Inflammatory macrophage treated with lipopolysaccharide for 1 hour (primary cell): ENCODE data around the gene IL17C.
"Not testable (repeated sequence)": the region's sequence is repeated elsewhere in the genome, so short reads cannot be mapped to it uniquely, and the experiment has no call there.

Experiments used
- DNase-seq, 2 donors: peaks; one replicate each; pipeline ENCODE4 v3.0.0-alpha.2; 2020 to 2022

The IL17C gene, protein sequence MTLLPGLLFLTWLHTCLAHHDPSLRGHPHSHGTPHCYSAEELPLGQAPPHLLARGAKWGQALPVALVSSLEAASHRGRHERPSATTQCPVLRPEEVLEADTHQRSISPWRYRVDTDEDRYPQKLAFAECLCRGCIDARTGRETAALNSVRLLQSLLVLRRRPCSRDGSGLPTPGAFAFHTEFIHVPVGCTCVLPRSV

DNA sequence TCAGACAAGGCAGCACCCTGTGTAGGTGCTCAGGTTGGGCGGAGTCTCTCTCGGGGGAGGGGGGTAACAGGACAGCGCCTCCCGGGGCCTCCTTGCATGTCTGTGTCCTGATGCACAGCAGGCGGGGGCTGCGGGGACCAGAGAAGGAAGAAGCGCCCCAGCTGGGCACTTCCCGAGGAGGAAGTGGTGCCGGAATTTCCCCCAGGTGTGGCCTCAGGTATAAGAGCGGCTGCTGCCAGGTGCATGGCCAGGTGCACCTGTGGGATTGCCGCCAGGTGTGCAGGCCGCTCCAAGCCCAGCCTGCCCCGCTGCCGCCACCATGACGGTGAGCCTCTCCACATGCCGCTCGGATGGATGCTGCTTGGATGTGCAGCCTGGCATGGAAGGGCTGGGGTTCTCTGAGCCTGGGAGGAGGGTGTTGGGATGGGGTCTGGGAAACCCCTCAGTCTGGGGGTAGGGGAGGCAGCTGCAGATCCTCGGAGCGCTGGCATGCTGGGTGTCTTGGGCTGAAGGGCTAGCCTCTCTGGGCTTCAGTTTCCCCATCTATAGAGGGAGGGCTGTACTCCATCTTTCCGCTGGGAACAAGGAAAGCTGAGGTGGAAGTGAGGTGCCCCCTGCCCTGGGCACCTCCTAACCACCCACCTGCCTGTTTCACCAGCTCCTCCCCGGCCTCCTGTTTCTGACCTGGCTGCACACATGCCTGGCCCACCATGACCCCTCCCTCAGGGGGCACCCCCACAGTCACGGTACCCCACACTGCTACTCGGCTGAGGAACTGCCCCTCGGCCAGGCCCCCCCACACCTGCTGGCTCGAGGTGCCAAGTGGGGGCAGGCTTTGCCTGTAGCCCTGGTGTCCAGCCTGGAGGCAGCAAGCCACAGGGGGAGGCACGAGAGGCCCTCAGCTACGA, at the start of gene IL17C:
TSS of gene IL17C (plus strand) at position 250 of the 908 bp plus-strand sequence. CDS start at position 320, 70 bp downstream.
- no peak for DNase-seq

GRCh38 chr16:88588754-88589153, 49.6 kb upstream of the IL17C start:
- DNase-seq = no peak

GRCh38 chr16:88589441-88589840, 48.9 kb upstream of the IL17C start:
- no peak for DNase-seq

GRCh38 chr16:88591577-88592021, 46.8 kb upstream of the IL17C start:
- peak; percentile 95 to 100 for DNase-seq

DNA sequence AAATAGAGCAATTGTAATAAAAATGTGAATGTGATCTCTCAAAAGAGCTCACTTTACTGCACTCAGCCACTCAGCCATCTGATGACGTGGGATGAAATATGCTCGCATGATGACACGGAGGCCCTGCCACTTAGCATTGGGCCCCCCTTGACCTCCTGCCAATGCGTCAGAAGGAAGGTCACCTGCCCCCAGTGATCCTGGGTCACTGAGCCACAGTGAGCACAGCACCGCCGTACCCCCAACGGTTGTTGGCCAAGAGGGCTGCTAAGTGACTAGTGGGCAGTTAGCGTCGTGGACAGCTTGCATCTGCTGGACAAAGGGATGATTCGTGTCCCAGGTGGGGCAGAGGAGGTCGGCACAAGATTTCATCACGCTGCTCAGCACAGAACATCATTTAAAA, 45.3 kb upstream of the IL17C start:
- DNase-seq = no peak

- DNase-seq = no peak
Measured at GRCh38 chr16:88593489-88593888, 44.9 kb upstream of the IL17C start.

DNA sequence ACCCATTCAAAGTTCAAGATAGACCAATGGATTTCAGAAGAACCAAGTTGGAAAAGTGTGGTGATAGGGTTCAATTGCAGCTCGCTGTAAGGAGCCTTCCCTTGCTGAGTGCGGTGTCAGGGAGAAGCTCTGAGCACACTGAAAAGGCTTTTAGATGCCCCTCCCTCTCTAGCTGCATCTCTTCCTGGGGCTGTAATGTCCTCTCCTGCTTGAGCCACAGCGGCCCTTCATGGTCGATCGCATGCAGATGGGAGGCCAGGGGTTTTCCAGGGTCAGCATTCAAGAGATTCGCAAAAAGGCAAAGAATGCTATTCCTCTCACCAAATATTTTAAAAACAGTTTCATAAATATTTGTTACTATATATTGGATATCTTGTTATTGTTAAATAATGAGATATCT, 44.5 kb upstream of the IL17C start:
- DNase-seq = no peak

DNA sequence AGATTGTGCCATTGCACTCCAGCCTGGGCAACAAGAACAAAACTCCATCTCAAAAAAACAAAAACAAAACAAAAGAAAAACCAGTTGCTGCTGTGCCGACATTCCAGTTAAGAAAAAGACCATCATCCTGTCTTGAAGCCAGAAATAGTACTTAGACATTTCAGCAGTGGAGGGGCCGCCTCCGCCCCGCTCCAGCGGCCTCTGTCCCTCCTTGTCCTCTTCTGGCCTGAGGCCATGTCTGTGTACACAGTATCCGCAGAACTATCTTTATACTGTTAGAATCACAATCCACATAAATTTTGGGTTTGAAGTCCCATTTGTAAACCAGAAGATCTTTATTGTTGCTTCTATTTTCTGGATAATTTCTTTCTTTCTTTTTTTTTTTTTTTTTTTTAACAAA, 43.3 kb upstream of the IL17C start:
- DNase-seq = no peak

- DNase-seq = no peak
Measured at GRCh38 chr16:88595921-88596320, 42.5 kb upstream of the IL17C start.

DNA sequence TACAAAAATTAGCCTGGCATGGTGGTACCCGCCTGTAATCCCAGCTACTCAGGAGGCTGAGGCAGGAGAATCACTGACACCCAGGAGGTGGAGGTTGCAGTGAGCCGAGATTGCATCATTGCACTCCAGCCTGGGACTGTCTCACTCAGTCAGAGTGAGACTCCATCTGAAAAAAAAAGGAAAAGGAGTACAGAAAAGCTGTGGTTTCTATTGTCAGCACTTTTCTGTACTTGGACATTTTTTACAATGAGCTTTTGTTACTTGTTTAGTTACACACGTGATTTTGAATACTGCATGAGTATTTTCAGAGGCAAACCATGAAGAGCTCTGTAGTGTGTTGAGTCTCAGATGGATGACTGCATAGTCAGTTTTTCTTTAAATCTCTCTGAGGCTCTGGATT, 41.9 kb upstream of the IL17C start:
- peak; percentile 5 to 10 for DNase-seq

- no peak for DNase-seq
Measured at GRCh38 chr16:88597856-88598491, 40.4 kb upstream of the IL17C start.

DNA sequence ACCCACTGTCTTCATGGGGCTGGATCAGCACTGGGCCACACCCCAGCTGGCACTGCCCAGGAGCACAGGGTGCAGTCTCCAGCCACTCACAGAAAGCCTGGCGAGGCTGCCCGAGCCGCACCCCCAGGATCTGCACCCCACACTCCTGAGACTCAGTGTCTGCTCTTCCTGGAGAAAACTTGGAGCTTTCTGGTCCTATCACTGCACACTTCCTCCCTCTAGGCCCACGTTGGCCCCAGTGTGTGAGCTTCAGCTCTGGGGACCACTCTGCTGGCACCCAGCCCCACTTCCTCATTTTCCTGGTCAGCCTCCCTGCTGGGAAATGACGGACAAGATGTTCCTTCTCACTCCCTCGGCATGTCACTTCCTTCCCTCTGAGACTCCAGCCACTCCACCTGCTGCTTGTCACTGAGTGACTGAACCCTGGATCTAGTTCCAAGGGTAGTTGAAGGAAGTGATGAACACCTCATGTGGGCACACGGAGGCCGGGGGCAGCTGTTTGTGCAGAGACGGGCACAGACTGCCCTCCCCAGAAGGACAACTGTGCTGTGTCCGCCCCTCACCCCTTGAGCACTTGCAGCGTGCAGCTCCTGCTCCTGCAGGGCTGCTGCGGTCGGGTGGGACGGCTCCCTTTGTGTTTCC, 39.2 kb upstream of the IL17C start:
- peak; percentile 76 for DNase-seq

DNA sequence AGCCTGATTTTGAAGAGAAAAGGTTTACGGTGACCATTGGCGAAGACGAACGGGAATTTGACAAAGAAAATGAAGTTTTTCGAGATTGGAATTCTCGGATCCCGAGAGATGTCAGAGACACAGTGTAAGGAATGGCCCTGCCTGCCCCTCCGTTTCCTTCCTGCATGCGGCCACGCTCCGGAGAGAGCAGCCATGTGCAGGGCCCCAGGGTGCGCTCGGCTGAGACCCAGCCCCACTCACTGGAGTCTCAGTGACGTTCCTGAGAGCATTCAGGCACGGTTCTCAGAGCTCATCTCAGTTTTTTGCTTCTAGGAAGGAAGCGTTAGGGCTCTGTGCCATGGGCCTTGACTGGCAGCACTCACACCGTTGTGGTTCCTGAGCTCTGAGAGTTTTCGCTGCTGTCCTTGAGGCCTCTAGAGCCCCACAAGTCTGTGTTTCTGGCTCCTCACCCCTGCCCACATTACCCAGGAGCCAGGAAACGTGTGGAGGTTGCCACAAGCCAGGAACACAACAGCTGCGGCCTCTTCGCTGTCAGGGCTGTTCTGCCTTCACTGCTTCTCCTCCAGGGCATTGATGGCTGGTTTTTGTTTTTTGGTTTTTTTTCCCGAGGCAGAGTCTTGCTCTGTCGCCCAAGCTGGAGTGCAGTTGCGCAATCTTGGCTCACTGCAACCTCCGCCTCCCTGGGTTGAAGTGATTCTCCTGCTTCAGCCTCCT, 38.4 kb upstream of the IL17C start:
- DNase-seq = no peak

- DNase-seq = no peak
Measured at GRCh38 chr16:88600539-88600896, 37.9 kb upstream of the IL17C start.

DNA sequence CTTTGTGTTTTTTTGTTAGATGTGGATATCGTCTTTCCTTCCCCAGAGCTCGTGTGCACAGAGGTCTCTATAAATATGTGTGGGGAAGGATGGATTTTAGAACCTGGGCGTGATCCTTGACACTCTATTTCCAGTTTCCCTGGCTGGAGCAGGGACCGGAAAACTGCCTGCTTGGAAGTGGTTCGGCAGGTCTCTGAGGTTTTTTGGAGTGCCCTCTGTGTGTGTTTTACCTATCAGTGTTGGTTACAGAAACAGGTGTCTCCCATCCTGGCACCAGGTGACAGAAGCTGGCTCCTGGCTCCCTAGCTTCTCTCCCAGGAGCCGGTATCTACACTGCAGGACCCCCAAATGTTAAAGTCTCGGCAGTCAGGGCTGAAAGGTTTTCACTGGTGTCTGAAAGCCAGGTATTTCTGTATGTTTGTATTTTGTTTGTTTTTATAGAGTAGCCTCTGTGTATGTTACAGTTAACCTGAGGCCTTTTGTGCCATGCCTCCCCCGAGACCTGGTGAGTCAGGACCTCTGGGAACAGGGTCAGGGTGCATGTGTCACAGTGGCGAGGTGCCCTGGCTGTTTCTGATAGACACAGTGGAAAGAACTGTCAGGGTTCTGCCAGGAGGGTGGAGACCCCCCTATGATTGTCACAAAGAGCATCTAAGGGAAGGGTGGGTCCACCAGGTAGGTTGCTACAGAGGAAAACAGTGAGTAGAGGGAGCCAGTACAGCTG, 36.9 kb upstream of the IL17C start:
- DNase-seq = no peak

GRCh38 chr16:88602091-88602490, 36.3 kb upstream of the IL17C start:
- no peak for DNase-seq

DNA sequence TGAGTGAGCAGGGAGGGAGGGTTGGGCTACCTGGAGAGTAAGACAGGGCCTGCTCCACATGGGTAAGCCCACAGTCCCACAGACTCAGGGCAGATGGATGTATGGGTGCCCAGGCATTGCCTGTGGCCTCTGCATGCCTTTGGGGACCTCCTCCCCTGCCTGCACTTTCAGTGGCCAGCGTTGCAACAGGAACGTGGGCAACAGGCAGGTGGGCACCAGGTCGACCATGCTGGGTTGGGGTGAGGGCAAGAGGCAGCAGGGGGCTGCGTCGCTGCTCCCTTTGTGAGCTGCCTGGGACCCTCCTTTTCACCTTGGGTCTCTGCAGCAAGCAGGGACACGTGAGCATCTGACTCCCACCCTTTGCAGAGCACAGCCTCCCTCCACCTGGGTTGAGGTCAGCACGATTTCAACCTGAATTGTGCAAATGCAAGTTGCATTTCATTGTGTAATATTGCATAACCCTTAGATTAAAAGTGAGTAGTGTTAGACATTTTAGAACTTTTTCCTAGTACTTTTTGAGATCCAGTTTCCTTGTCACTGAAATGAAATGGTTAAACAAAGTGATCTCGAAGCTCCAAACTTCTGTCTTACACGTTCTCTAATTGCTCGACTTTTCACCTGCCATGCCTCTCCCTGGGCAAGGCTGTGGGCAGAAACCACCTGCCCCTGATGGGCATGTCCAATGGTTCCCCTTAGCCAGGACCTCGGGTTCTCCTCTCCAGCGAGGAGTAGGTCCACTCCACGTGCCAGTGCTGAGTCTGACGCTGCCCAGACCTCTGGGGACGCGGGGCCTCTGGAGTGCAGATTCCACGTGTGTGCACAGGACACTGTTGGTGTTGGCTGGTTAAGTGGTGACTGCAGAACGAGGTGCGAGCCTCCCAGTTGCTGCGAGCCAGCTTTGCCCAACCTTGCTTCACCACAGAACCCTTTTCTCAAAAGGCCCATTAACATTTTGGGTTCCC, 32.9 kb upstream of the IL17C start:
- no peak for DNase-seq

DNA sequence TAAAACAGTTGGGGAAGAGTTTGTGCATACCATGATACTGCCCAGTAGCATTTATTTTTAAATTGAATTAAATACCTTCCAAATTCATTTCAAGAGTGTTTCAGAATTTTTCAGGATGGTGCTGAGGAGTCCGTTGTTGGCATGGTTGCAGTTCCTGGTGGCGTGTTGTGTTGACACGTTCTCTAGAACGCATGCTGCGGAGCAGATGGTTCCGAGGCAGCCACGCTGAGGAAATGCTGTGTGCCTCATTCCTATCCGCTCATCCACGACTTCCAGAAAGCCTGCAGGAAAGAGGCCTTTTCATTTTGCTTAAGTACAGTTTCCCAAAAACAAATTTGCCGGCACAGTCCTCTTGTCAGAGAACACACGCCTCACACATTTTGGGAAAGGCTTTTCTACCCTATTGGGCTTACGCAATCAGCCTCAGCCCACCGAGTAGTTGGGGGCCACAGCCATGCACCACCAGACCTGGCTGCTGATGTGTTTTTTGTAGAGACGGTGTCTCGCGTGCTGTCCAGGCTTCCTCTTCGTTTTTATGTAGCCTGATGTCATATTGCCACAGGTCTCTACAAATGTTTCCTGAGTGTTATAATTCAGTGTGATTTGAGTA, 32.1 kb upstream of the IL17C start:
- no peak for DNase-seq

DNA sequence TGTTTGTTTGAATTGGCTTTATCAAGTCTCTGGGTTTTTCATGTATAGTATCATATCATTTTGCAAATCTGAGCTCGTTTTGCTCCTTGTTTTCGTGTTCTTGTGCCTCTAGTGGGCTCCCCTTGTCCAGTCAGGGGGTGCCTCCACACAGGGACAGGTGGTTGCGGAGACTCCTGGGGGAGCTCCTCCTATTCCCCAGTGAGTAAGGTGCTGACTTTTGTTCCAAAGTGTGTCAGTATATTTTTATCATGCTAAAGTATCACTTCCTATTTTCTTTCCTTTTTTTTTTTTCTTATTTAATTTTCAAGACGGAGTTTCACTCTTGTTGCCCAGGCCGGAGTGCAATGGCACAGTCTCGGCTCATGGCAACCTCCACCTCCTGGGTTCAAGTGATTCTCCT, 30.3 kb upstream of the IL17C start:
- no peak for DNase-seq

DNA sequence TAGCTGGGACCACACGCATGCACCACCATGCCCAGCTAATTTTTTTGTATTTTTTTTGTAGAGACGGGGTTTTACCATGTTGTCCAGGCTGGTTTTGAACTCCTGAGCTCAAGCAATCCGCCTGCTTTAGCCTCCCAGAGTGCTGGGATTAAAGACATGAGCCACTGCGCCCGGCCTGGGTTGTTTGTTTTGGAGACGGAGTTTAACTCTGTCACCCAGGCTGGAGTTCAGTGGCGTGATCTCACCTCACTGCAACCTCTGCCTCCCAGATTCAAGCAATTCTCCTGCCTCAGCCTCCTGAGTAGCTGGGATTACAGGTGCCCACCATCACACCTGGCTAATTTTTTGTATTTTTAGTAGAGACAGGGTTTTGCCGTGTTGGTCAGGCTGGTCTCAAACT, 28.9 kb upstream of the IL17C start:
- not testable (repeated sequence) for DNase-seq
